Ovary (tissue), 9 donors: ENCODE data around the gene POLR2E. TPM values are rescaled to one million over a fixed set of nuclear protein-coding genes. Genes with fewer than 3 reads are reported as not detected.

Experiments used
- DNase-seq, 5 donors: peaks; one replicate each; pipeline ENCODE4 v3.0.0-alpha.2; 2019 to 2020
- H3K27ac ChIP-seq, 2 donors: fragments of 200-600 bp; one replicate each; pipeline versions ENCODE4 v1.5.1 to v1.8.0; 2019 to 2022
- H3K27me3 ChIP-seq: fragments of 200-600 bp; one replicate; pipeline ENCODE4 v1.8.0; 2022
- H3K36me3 ChIP-seq: fragments of 200-600 bp; sonication (generic); one replicate; pipeline ENCODE4 v1.5.1; 2019
- H3K4me1 ChIP-seq: one replicate; pipeline ENCODE4 v1.8.1; 2013; ENCODE audit warnings: mild to moderate bottlenecking, moderate library complexity; ENCODE audit not compliant: insufficient read depth
- H3K4me3 ChIP-seq: fragments of 200-600 bp; sonication (generic); one replicate; pipeline ENCODE4 v1.5.1; 2017
- H3K9me3 ChIP-seq, 2 donors: fragments of 200-600 bp in 1 of 2; sonication (generic) in 1 of 2; one replicate each; pipeline versions ENCODE4 v1.5.1 to v1.8.1; 2013 to 2019; ENCODE audit warnings: mild to moderate bottlenecking in 1 of 2, moderate library complexity in 1 of 2
- EP300 ChIP-seq: sonication (generic); formaldehyde crosslinking; IDR thresholded peaks from one replicate; pipeline ENCODE4 v1.6.1; 2017; ENCODE audit warnings: antibody characterized with exemption
- POLR2A ChIP-seq: fragments of 450-650 bp; IDR thresholded peaks from one replicate; pipeline ENCODE4 v1.6.1; 2017; ENCODE audit warnings: antibody characterized with exemption, mild to moderate bottlenecking, moderate library complexity
- WGBS, 3 donors: extraction: QIAGEN DNeasy Blood & Tissue Kit in 1 of 3; methylation state at CpG; one replicate each; pipeline versions ENCODE4 v1.1.5 to v1.1.7; 2013 to 2017; 5-methylcytosine and 5-hydroxymethylcytosine counted together
- intact Hi-C, 4 donors: fragments of 100-400 bp; cut with DNase I; formaldehyde crosslinking; loops; one replicate each; pipeline versions ENCODE4 v1.11.0 to v1.15.1; 2022 to 2023
- polyA plus RNA-seq, 2 donors: library from polyadenylated mRNA; stranded (reverse); fragments of 200-250 nt in 1 of 2; fragments of 350-450 nt in 1 of 2; fragmentation: Illumina TruSeq in 1 of 2; extraction: RNeasy Lipid Tissue Mini Kit (QIAGEN cat#74804) in 1 of 2; gene quantifications; one replicate each; pipeline ENCODE4 v1.2.3, GENCODE V29; 2013 to 2014
- total RNA-seq, 7 donors: library from RNA; depleted of rRNA in 2 of 7; stranded (reverse); fragments of >200 nt in 2 of 7; fragmentation: NEBNext Ultra II Directional in 3 of 7; extraction: Animal tissue kit (Norgen Biotek cat#: 25700) in 3 of 7; gene quantifications; one replicate each; pipeline versions ENCODE4 v1.1.0 to v1.2.4, GENCODE V29; 2016 to 2023
- TF ChIP-seq, protein P1 (sequence below), 3 donors: fragments of 450-650 bp in 2 of 3; fragments of 200-600 bp in 1 of 3; IDR thresholded peaks; one replicate each; pipeline versions ENCODE4 v1.5.1 to v1.8.0; 2016 to 2022; ENCODE audit warnings: antibody characterized with exemption in 3 of 3, mild to moderate bottlenecking in 1 of 3
- donor health status: DM: no; HTN: no; CAD: no; lungs with moderate emphysema.
- donor health status: DM: no; HTN: no; CAD: no.
- donor health status: Bipolar disorder and iron deficiency.
- donor health status: DM: yes; HTN: yes; CAD: no.
- donor health status: DM: no; HTN: no; CAD: no.
- donor health status: DM: yes; HTN: yes; CAD: no.

The POLR2E gene
- total and polyA plus RNA-seq, 9 donors, result 11.1 to 157 (median 119) TPM

DNA sequence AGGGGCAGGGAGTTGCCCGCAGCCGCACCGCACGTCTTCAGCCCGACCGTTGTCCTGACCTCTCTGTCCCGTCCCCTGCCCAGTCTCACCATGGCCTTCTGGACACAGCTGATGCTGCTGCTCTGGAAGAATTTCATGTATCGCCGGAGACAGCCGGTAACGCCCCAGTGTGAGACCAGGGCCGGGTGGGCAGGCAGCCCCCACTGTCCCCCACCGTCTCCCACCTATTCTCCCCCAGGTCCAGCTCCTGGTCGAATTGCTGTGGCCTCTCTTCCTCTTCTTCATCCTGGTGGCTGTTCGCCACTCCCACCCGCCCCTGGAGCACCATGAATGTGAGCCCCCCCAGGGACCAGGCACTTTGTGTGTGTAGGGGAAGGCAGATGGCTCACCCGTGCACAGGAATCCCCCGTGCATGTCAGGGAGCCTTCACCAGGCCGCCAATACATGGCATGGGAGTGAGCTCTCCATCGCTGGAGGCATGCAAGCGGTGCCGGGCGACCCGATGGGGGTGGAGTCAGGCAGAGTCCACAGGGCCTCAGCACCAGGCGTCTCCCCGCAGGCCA lies 53.8 kb downstream of the POLR2E start:
- H3K4me1 ChIP-seq, result peaks cover 13% of the 10 kb centered on the region
- no peak for DNase-seq
- WGBS, 3 donors, result 19 to 26% (median 22%) methylated on average over 21 to 26 of the region's 26 CpGs
- H3K36me3 ChIP-seq, result no peaks in the 10 kb centered on the region
- peaks cover 5% of the 10 kb centered on the region for H3K27me3 ChIP-seq
- TF ChIP-seq EP300 (no peak), POLR2A (no peak)
- TF ChIP-seq, protein P1, sequence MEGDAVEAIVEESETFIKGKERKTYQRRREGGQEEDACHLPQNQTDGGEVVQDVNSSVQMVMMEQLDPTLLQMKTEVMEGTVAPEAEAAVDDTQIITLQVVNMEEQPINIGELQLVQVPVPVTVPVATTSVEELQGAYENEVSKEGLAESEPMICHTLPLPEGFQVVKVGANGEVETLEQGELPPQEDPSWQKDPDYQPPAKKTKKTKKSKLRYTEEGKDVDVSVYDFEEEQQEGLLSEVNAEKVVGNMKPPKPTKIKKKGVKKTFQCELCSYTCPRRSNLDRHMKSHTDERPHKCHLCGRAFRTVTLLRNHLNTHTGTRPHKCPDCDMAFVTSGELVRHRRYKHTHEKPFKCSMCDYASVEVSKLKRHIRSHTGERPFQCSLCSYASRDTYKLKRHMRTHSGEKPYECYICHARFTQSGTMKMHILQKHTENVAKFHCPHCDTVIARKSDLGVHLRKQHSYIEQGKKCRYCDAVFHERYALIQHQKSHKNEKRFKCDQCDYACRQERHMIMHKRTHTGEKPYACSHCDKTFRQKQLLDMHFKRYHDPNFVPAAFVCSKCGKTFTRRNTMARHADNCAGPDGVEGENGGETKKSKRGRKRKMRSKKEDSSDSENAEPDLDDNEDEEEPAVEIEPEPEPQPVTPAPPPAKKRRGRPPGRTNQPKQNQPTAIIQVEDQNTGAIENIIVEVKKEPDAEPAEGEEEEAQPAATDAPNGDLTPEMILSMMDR (IDR thresholded peaks at IDR 0.05), result no peak
- no peak overlapping the region for H3K27ac ChIP-seq
- H3K9me3 ChIP-seq, result no peaks in the 10 kb centered on the region
- intact Hi-C loops, result no loop called here
- H3K4me3 ChIP-seq, result no peak overlapping the region

DNA sequence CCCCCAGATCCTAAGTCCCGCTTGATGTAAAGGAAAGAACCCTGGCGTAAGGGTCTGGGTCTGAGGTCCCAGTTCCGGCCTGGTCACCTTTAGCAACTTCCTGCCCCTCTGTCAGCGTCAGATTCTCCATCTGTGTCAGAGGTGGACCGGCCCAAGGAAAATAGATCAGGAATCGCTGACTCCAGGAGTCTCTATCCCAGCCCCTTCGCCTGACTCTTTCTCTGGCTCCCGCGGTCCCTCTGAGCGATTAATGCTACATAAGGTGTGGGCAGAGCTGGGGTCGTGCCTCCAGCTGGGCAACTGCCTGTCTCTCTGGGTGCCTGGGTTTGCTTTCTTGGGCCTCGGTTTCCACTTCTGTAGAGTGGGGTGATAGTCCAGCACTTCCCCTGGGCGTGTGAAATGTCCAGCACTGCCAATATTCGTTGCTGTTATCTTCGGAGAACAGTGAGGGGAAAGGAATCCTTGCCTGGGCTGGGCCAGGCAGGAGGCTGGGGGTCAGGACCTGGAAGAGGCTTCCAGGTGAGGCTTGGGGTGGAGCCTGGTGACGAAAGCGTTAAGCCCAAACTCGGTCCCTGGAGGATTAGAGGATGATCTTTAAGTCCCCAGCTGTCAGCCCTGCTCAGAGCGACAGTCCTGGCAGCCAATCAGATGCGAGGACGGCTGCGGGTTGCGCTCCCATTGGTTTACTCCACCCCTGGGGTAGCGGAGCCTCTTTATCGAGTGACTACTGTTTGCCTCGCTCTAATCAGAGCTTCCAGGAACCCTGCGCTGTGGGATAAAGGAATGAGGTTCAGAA lies 54.5 kb downstream of the POLR2E start:
- Histone ChIP-seq H3K9me3 (no peaks in the 10 kb centered on the region), H3K27me3 (peaks cover 5% of the 10 kb centered on the region), H3K36me3 (no peaks in the 10 kb centered on the region), H3K4me3 (peak overlapping the region; percentile 42), H3K4me1 (peaks cover 13% of the 10 kb centered on the region), H3K27ac (no peak overlapping the region)
- 1 to 2% (median 2%) methylated on average over 27 of the region's 27 CpGs for WGBS, 3 donors
- DNase-seq, result peak in 3 of 5 donors; percentile 61 to 78 (median 71)
- TF ChIP-seq EP300 (no peak), POLR2A (no peak)
- TF ChIP-seq, protein P1 (IDR thresholded peaks at IDR 0.05), result no peak
- intact Hi-C loops, result no loop called here

DNA sequence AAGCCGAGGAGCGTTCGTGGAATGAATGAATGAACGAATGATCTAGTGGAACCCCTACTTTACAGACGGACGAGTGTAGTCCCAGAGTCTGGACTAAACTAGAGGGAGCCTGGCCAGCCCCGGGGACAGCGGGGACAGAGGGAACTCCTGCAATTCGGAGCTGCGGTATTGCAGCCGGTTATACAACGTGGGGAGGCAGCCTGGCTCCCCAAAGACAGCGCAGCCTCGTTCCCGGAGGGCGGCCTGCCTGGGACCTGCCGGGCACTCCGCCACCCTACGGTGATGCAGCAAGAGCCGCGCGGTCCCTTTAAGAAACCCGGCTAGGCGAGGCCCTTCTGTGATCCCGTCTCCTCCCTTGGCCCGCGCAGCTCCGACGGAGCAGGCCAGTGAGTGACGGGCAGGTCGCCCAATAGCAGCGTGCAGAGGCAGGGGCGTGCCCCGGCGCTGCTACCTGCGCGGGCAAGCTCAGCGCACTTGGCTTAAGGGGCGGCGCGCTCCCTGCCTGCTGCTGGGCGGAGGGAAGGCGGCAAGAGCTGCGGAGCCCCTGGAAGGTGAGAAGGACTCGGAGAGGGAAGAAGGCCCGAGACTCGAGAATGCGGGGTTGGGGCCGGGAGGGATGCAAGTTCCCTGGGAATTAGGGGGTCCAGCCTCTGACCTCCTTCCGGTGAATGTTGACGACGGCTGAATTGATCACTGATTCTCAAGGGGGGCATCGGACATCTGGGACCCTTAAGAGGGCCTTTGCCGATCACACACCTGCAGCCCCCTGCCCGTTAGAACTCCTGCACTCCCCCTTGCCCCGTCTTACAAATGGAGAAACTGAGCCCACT lies 55.3 kb downstream of the POLR2E start, which contains the start of gene ABCA7:
Gene ABCA7 (plus strand): TSS at position 462 of the 830 bp plus-strand sequence. CDS start 1,255 bp downstream, outside the sequence.
- H3K27ac ChIP-seq, result no peak within 1 kb of the TSS
- H3K9me3 ChIP-seq, result no peaks in the 10 kb centered on the region
- H3K36me3 ChIP-seq, result no peaks in the 10 kb centered on the region
- DNase-seq, result peak; percentile 97 to 99 (median 97)
- TF ChIP-seq, protein P1 (IDR thresholded peaks at IDR 0.05), result no peak
- TF ChIP-seq POLR2A (no peak), EP300 (no peak)
- intact Hi-C loops, result no loop called here
- peaks cover 5% of the 10 kb centered on the region for H3K27me3 ChIP-seq
- H3K4me1 ChIP-seq, result peaks cover 13% of the 10 kb centered on the region
- WGBS, 3 donors, result 1% methylated on average over 56 of the region's 56 CpGs
- peak within 1 kb of the TSS; percentile 42 for H3K4me3 ChIP-seq

DNA sequence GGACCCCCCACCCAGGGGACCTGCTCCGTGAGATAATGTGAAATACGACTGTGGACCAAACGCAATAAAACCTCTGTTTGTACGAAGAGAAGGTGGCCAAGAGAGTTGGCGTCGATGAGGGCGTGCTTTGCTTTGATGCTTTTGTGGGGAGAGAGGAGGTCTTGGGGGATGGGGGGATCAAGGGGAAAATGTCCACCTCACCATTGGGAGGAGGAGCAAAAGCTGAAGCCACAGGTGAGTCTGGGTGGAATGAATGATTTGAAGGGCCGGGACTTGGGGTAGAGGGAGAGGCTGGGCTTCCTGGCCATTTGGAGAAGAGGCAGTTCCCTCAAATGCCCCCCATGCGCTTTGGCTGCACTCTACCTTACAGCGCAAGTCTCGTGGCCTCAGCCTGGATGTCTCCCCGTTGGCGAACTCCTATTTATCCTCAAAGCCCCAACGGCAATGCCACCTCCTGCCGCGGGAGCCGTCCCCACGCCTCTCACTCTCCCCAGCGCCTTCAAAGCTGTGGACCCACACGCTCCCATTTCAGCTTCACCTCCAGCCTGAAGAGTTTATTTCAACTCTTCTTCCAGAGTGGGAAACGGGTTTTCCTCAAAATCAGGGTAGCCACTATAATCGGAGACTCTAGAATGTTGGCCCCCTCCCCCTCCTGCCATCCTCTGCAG lies 56.1 kb downstream of the POLR2E start:
- 47 to 52% (median 51%) methylated on average over 22 of the region's 22 CpGs for WGBS, 3 donors
- peaks cover 5% of the 10 kb centered on the region for H3K27me3 ChIP-seq
- H3K9me3 ChIP-seq, result no peaks in the 10 kb centered on the region
- intact Hi-C loops, result no loop called here
- H3K4me1 ChIP-seq, result peaks cover 13% of the 10 kb centered on the region
- no peak overlapping the region for H3K27ac ChIP-seq
- no peak overlapping the region for H3K4me3 ChIP-seq
- TF ChIP-seq EP300 (no peak), POLR2A (no peak)
- TF ChIP-seq, protein P1 (IDR thresholded peaks at IDR 0.05), result no peak
- no peaks in the 10 kb centered on the region for H3K36me3 ChIP-seq
- DNase-seq, result no peak
